ENCODE results near the gene PHTF1.

Gene PHTF1

DNA sequence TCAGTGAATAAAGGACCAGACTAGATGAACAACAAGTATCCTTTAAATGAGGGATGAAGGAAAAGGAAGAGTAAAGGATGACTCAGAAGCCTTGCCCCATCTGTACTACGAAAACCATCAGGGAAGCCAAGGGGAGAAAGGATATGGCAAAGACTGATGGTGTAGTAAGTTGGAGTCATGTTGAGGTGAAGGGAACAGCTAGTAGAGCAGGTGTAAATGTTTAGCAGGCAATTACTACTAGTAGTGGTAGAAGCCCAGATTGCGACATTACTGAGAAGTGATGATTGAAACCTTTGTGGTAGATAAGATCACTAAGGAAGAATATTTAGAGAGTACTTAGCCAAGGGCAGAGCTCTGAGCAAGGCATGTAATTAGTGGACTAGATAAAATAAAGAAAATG lies 84.0 kb downstream of the PHTF1 start:
- H3K27ac ChIP-seq: no peak overlapping the region
- no peak for TF ChIP-seq ZFX (IDR thresholded peaks at IDR 0.05)
- TF ChIP-seq, protein P1, sequence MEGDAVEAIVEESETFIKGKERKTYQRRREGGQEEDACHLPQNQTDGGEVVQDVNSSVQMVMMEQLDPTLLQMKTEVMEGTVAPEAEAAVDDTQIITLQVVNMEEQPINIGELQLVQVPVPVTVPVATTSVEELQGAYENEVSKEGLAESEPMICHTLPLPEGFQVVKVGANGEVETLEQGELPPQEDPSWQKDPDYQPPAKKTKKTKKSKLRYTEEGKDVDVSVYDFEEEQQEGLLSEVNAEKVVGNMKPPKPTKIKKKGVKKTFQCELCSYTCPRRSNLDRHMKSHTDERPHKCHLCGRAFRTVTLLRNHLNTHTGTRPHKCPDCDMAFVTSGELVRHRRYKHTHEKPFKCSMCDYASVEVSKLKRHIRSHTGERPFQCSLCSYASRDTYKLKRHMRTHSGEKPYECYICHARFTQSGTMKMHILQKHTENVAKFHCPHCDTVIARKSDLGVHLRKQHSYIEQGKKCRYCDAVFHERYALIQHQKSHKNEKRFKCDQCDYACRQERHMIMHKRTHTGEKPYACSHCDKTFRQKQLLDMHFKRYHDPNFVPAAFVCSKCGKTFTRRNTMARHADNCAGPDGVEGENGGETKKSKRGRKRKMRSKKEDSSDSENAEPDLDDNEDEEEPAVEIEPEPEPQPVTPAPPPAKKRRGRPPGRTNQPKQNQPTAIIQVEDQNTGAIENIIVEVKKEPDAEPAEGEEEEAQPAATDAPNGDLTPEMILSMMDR (conservative IDR thresholded peaks at IDR 0.05): no peak

DNA sequence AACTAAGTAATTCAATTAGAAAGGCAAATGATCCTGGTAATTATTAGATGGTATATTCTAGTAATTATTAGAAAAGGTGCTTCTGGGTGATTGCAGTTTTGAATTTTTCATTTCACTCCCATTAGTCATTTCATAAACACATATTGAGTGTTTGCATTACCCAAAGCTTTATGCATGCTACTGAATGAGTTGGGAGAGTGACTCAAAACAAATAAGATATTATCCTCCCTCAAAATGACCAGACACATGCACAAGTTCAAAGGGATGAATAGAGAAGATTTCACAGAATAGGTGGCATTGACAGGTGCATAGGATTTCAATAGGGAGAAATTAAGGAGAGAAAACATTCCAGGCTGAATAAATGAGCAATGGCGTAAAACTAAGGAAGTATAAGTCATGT lies 84.7 kb downstream of the PHTF1 start:
- H3K27ac ChIP-seq: no peak overlapping the region
- no peak for TF ChIP-seq ZFX (IDR thresholded peaks at IDR 0.05)
- TF ChIP-seq, protein P1 (conservative IDR thresholded peaks at IDR 0.05): no peak

DNA sequence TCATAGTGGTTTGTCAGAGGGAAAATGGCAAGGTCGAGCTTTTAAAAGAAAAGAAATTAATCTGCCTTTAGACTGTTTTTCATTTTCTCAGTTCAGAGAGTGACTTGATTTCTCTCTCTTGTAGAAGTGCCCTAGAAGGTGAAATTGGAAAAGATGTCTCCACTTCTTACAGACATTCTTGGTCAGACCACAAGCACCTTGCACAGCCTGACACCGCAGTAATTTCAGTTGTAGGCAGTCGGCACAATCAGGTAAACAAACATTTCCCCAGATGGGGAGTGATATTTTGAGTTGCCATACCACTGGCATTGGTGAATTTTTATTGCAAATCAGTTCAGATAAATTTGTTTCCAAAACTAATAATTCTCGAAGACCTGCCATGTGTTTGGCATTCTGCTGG lies 86.8 kb downstream of the PHTF1 start:
- H3K27ac ChIP-seq: no peak overlapping the region
- TF ChIP-seq ZFX (IDR thresholded peaks at IDR 0.05): no peak
- TF ChIP-seq, protein P1 (conservative IDR thresholded peaks at IDR 0.05): no peak

DNA sequence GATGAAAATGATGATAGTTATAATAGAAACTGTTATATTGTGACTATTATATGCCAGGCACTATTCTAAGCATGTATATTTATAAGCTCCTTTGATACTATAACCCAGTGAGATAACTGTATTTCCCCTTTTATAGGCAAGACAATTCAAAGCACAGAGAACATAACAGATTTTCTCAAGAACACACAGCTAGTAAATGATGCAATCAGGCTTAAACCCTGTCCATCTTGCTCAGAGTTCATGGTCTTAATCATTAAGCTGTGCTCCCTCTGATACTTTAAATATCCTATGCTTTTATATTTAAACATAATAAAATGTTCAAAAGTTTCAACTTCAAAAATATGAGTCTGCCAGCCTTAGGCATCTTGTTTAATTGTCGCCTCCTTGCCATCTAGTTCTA lies 88.6 kb downstream of the PHTF1 start:
- TF ChIP-seq ZFX (IDR thresholded peaks at IDR 0.05): no peak
- TF ChIP-seq, protein P1 (conservative IDR thresholded peaks at IDR 0.05): no peak
- no peak overlapping the region for H3K27ac ChIP-seq

DNA sequence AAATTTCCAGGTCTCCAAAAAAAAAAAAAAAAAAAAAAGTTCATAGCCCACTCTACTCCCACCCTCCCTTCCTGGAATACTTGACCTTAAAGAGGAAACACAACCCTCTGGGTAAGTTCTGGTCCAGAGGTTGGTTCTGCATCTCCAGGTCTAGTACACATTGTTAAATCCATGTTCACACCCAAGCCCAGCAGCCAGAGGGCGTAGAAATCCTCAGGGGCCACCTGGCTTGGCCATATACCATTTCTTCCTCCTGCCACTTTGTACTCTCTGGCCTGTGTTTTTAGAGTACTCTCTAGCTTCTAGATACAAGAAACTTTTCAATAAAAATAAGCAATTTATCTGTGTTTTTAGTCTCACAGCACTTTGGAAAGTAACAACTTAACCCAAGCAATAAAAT lies 89.3 kb downstream of the PHTF1 start:
- no peak for TF ChIP-seq ZFX (IDR thresholded peaks at IDR 0.05)
- TF ChIP-seq, protein P1 (conservative IDR thresholded peaks at IDR 0.05): no peak
- no peak overlapping the region for H3K27ac ChIP-seq

DNA sequence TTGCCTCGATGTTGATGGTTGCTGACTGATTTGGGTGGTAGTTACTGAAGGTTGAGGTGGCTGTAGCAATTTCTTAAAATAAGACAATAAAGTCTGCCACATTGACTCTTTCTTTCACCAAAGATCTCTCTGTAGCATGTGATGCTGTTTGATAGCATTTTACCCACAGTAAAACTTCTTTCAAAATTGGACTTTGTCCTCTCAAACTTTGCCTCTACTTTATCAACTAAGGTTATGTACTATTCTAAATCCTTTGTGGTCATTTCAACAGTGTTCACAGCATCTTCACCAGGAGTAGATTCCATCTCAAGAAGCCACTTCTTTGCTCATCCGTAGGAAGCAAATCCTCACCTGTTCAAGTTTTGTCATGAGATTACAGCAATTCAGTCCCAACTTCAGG lies 93.2 kb downstream of the PHTF1 start:
- TF ChIP-seq ZFX (IDR thresholded peaks at IDR 0.05): no peak
- TF ChIP-seq, protein P1 (conservative IDR thresholded peaks at IDR 0.05): no peak
- H3K27ac ChIP-seq: no peak overlapping the region

DNA sequence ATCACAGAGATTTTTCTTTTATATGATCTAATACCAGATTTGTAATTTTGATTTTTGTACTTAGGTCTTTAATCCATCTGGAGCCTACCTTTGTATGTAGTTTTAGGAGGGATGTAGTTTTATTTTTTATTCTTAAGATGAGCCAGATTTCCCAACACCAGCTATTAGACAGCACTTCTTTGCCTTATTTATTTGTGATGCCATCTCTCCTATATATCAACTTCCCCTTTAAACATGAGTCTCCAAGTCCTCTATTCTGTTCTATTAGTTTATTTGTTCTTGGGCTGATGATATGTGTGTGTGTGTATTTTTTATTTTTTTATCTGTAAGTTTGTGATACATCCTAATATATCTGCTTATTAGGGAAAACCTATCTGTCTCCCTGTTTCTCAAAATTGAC lies 94.2 kb downstream of the PHTF1 start:
- TF ChIP-seq, protein P1 (conservative IDR thresholded peaks at IDR 0.05): no peak
- no peak for TF ChIP-seq ZFX (IDR thresholded peaks at IDR 0.05)
- no peak overlapping the region for H3K27ac ChIP-seq

Data from C4-2B (cell line).